Endothelial cell of umbilical vein (primary cell): Measurements from ENCODE around the gene GRB14. TPM values are rescaled to one million over a fixed set of nuclear protein-coding genes. Genes with fewer than 3 reads are reported as not detected.

Experiments used
- BruUV-seq: library from RNA; stranded (reverse); fragments of 400-500 nt; replicated peaks from 2 replicates; lab custom pipeline; 2021; lab: Mats Ljungman, UMichigan
- CTCF ChIA-PET: fragments of 300-600, 350-600 bp; sonication (Branson Sonifier 250); formaldehyde crosslinking; loops from one replicate; lab custom pipeline; 2021; ENCODE audit warnings: antibody characterized with exemption, inconsistent platforms; lab: Charles Lee
- POLR2A ChIA-PET: fragments of 300-600, 350-600 bp; sonication (Branson Sonifier 250); formaldehyde crosslinking; loops from one replicate; lab custom pipeline; 2021; ENCODE audit warnings: antibody characterized with exemption, inconsistent platforms; lab: Charles Lee
- DNase-seq: peaks from one replicate; pipeline ENCODE4 v3.0.0-alpha.2; 2011; ENCODE audit warnings: low read depth, low spot score
- FAIRE-seq: peaks from 2 replicates; lab custom pipeline; 2011; peaks lifted over from hg19 to GRCh38; lab: Jason Lieb, UNC
- H2AFZ ChIP-seq: 2 replicates; pipeline ENCODE4 v1.6.0; 2012; ENCODE audit warnings: low read depth, low read length, control low read depth, inconsistent platforms
- H3K27ac ChIP-seq: 2 replicates; pipeline ENCODE4 v1.5.1; 2011; ENCODE audit warnings: low read depth, mild to moderate bottlenecking, control low read depth, low read length, moderate library complexity; ENCODE audit not compliant: insufficient read depth
- H3K27me3 ChIP-seq, 2 experiments: 2 replicates each; pipeline versions ENCODE4 v1.6.0 to v1.6.1; 2011; ENCODE audit warnings: low read length in 2 of 2, mixed read lengths in 1 of 2; ENCODE audit not compliant: control insufficient read depth in 2 of 2, insufficient read depth in 2 of 2
- H3K36me3 ChIP-seq, 2 experiments: 2 replicates in 1 of 2; 3 replicates in 1 of 2; pipeline ENCODE4 v1.5.1; 2011; ENCODE audit warnings: low read length in 2 of 2, mild to moderate bottlenecking in 1 of 2, moderate library complexity in 1 of 2; ENCODE audit not compliant: control insufficient read depth in 2 of 2, insufficient read depth in 2 of 2; ENCODE audit errors: extremely low read depth in 1 of 2
- H3K4me1 ChIP-seq: 3 replicates; pipeline ENCODE4 v1.5.1; 2011; ENCODE audit warnings: mild to moderate bottlenecking, low read length; ENCODE audit not compliant: control insufficient read depth, insufficient read depth; ENCODE audit errors: extremely low read depth
- H3K4me2 ChIP-seq: 2 replicates; pipeline ENCODE4 v1.6.1; 2011; ENCODE audit warnings: low read length, control low read depth, mixed read lengths; ENCODE audit not compliant: insufficient read depth
- H3K4me3 ChIP-seq, 3 experiments: fragments of 200-600 bp in 1 of 3; sonication (generic), shearing (Covaris generic) in 1 of 3; replicated peaks in 1 of 3; 2 replicates each; pipeline ENCODE4 v1.5.1; 2011 to 2016; ENCODE audit warnings: control low read depth in 3 of 3, low read length in 3 of 3, mild to moderate bottlenecking in 2 of 3, inconsistent platforms in 1 of 3, low read depth in 1 of 3, moderate library complexity in 1 of 3; ENCODE audit not compliant: insufficient read depth in 1 of 3
- H3K79me2 ChIP-seq: 2 replicates; pipeline ENCODE4 v1.6.0; 2012; ENCODE audit warnings: low read length, inconsistent platforms; ENCODE audit not compliant: control insufficient read depth, insufficient read depth
- H3K9ac ChIP-seq: replicated peaks from 2 replicates; pipeline ENCODE3; 2011; ENCODE audit warnings: low read length, control low read depth; ENCODE audit not compliant: insufficient read depth; ENCODE audit errors: extremely low read depth
- H3K9me1 ChIP-seq: replicated peaks from 3 replicates; pipeline ENCODE4 v1.6.0; 2011; ENCODE audit warnings: mild to moderate bottlenecking, low read length; ENCODE audit not compliant: control insufficient read depth, insufficient read depth; ENCODE audit errors: extremely low read depth
- H3K9me3 ChIP-seq: replicated peaks from 2 replicates; pipeline ENCODE4 v1.5.1; 2012; ENCODE audit warnings: low read length, inconsistent platforms; ENCODE audit not compliant: control insufficient read depth, insufficient read depth
- H4K20me1 ChIP-seq: replicated peaks from 2 replicates; pipeline ENCODE3; 2011; ENCODE audit warnings: mild to moderate bottlenecking, low read length; ENCODE audit not compliant: control insufficient read depth, insufficient read depth; ENCODE audit errors: extremely low read depth
- CTCF ChIP-seq, 2 donors: IDR thresholded peaks; 1 replicate in 1 of 2; 2 replicates in 1 of 2; pipeline ENCODE4 v1.5.1; 2011; ENCODE audit warnings: low read length in 2 of 2, mild to moderate bottlenecking in 2 of 2, moderate library complexity in 2 of 2, control low read depth in 1 of 2, inconsistent platforms in 1 of 2, low read depth in 1 of 2; ENCODE audit not compliant: insufficient read depth in 1 of 2; ENCODE audit errors: extremely low read depth in 1 of 2
- EZH2 ChIP-seq: IDR thresholded peaks from 2 replicates; pipeline ENCODE4 v1.6.1; 2012; ENCODE audit warnings: borderline replicate concordance, low read depth, mild to moderate bottlenecking, moderate library complexity, low read length, inconsistent platforms; ENCODE audit not compliant: severe bottlenecking
- FOS ChIP-seq: IDR thresholded peaks from 2 replicates; pipeline ENCODE4 v1.6.1; 2011; ENCODE audit warnings: mild to moderate bottlenecking, low read length, moderate library complexity, borderline replicate concordance; ENCODE audit not compliant: insufficient read depth
- GATA2 ChIP-seq: IDR thresholded peaks from 2 replicates; pipeline ENCODE4 v1.7.0; 2011; ENCODE audit warnings: low read depth, mild to moderate bottlenecking, moderate library complexity, mixed read lengths, low read length; ENCODE audit not compliant: insufficient read length, insufficient read depth
- JUN ChIP-seq: IDR thresholded peaks from 2 replicates; pipeline ENCODE4 v1.6.1; 2011; ENCODE audit warnings: borderline replicate concordance, low read depth; ENCODE audit not compliant: insufficient read length, insufficient read depth
- MAX ChIP-seq: IDR thresholded peaks from 2 replicates; pipeline ENCODE4 v1.6.1; 2011; ENCODE audit not compliant: insufficient read depth, insufficient read length
- MYC ChIP-seq: IDR thresholded peaks from one replicate; pipeline ENCODE4 v1.6.1; 2011; ENCODE audit warnings: mild to moderate bottlenecking, low read depth, low read length
- POLR2A ChIP-seq: IDR thresholded peaks from 2 replicates; pipeline ENCODE4 v1.6.1; 2012; ENCODE audit warnings: low read depth, mild to moderate bottlenecking, control low read depth, low read length
- POLR2AphosphoS5 ChIP-seq: IDR thresholded peaks from 2 replicates; pipeline ENCODE4 v1.6.1; 2012; ENCODE audit warnings: low read depth, mild to moderate bottlenecking, control low read depth, low read length, moderate library complexity; ENCODE audit not compliant: insufficient read depth
- dilution Hi-C: fragments of 300-500 bp; cut with MboI; formaldehyde crosslinking; loops from one replicate; pipeline ENCODE4 v1.15.0; 2019; ENCODE audit warnings: low sequenced_read_pairs; ENCODE audit not compliant: extremely low pct_ligation_motif_present
- intact Hi-C: fragments of 100-400 bp; cut with micrococcal nuclease; formaldehyde crosslinking; loops from one replicate; pipeline ENCODE4 v1.10.0; 2022
- polyA plus RNA-seq, 4 experiments: library from polyadenylated mRNA; depleted of rRNA in 3 of 4; stranded (reverse) in 3 of 4; unstranded in 1 of 4; fragments of >200 nt; gene quantifications; 2 replicates each; pipeline versions ENCODE4 v1.2.1 to v1.2.3, GENCODE V29; 2011 to 2012; ENCODE audit warnings: missing spikeins in 1 of 4
- total RNA-seq: library from RNA; stranded (reverse); gene quantifications from 2 replicates; pipeline ENCODE4 v1.2.3, GENCODE V29; 2021

The GRB14 gene
- total and polyA plus RNA-seq, 2 donors (not counting 3 experiments of a cell fraction or from before 2014, with no cell fraction given) = 3.0 to 10.3 TPM

GRCh38 chr2:164530464-164530863 is 90.8 kb downstream of the GRB14 start:
- no peak overlapping the region for H3K4me2 ChIP-seq
- H2AFZ ChIP-seq = no peak overlapping the region
- dilution Hi-C loops (no loop called here), intact Hi-C loops (no loop called here)
- H3K27me3 ChIP-seq = no peaks in the 10 kb centered on the region
- H3K4me3 ChIP-seq = no peak overlapping the region
- H4K20me1 ChIP-seq = no peaks in the 10 kb centered on the region
- H3K9me1 ChIP-seq = no peaks in the 10 kb centered on the region
- no peaks in the 10 kb centered on the region for H3K36me3 ChIP-seq
- peak; percentile 6 for DNase-seq
- peaks cover 3% of the 10 kb centered on the region for H3K4me1 ChIP-seq
- CTCF ChIA-PET = interaction anchor here (1.7 kb wide), 1 partner anchor 1348 kb away, joined by 5 read pairs; no protein-coding TSS in a partner anchor
- H3K27ac ChIP-seq = no peak overlapping the region
- no peak for FAIRE-seq
- TF ChIP-seq MYC (no peak), JUN (no peak), POLR2A (no peak), MAX (no peak), GATA2 (no peak), CTCF (IDR thresholded peaks at IDR 0.05; ENCODE audit: extremely low read depth in 1 of 2, insufficient read depth in 1 of 2, low read depth in 1 of 2, low read length in 2 of 2) (no peak), EZH2 (no peak), POLR2AphosphoS5 (no peak), FOS (no peak)
- H3K79me2 ChIP-seq = peaks cover 3% of the 10 kb centered on the region
- H3K9me3 ChIP-seq = no peaks in the 10 kb centered on the region
- BruUV-seq = no TSS peak
- no peak overlapping the region for H3K9ac ChIP-seq
- POLR2A ChIA-PET = no interaction called here
